GM18519 (cell line): ENCODE results near the gene ARAP1.

ENCODE experiments used
- ATAC-seq: cut with Tn5 transposase; IDR thresholded peaks from one replicate; pipeline ENCODE4 v1.9.1; 2021; ENCODE audit warnings: mild to moderate bottlenecking, moderate library complexity; ENCODE audit not compliant: unreplicated experiment, low FRiP score

ARAP1 gene

GRCh38 chr11:72688929-72689328 lies 63.3 kb downstream of the ARAP1 start:
- ATAC-seq = no peak

- no peak for ATAC-seq
These were observed 63.7 kb downstream of the ARAP1 start for GRCh38 chr11:72688486-72688885.

GRCh38 chr11:72687326-72687725 lies 64.9 kb downstream of the ARAP1 start:
- no peak for ATAC-seq

DNA sequence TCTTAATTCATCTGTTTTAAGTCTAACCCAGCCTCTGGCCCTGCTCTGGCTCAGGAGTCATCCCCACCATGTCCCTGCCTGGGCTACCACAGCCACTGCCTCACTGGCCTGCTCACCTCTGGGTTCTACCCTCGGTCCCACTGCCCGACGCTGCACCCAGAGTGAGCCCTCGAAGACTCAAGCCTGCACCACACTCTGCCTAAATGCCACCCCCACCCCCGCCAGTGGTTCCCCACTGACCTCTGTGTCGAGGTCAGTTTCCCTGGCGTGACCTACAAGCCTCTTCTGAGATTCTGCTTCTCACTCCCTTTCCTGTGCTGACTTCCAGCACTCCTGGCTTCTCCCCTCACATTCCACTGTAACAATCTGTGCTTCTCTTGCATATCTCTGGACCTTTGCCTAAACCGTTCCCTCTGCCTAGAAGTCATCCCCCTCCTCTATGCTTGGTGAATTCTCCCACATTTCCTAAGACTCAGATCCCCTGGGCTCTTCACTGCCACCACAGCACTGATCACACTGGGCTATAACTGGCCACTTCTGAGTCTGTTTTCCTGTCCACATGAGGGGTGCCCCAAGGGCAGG lies 65.5 kb downstream of the ARAP1 start:
- no peak for ATAC-seq

DNA sequence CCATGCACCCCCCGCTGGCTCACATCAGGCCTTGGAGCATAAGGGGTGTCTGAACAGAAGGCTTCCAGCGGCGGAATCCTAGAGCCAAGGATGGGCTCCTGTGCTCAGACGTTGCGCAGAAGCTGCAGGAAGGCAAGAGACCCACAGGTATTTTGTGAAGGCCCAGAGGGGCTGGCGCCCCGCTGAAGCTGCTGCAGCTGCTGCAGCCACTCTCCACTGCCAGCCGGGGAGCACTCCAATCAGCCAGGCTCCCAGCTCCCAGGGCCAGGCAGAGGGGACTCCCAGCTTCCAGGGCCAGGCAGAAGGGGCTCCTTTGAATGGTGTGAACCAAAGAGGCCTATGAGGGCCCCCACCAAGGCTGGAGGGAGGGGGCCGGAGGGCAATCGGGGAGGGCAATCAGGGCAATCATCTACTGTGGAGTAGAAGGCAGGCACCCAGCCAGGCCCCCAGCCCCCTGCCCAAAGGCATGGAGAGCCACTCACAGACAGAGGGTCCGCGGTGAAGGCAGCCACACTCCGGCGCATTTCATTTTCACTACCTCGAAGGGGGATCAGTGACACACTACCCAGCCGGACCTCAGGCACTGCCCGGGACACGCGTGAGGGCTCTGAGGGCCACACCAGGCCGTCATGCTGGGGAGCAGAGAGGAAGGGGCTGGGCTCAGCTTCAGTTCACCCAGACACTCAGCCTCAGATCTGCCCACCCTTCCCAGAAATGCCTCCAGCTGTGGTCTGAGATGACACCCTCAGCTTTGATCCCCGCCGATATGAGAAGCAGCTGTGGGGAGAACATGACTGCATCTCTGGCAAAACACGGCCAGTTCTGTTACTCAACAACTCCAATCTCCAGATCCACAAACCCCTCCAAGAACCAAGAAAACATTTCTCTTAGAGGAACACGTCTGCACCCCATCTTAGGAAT lies 66.4 kb downstream of the ARAP1 start:
- no peak for ATAC-seq

- ATAC-seq = no peak
These were observed 67.8 kb downstream of the ARAP1 start for GRCh38 chr11:72684236-72684912.

- ATAC-seq = no peak
These were observed 68.4 kb downstream of the ARAP1 start for GRCh38 chr11:72683782-72684200.

DNA sequence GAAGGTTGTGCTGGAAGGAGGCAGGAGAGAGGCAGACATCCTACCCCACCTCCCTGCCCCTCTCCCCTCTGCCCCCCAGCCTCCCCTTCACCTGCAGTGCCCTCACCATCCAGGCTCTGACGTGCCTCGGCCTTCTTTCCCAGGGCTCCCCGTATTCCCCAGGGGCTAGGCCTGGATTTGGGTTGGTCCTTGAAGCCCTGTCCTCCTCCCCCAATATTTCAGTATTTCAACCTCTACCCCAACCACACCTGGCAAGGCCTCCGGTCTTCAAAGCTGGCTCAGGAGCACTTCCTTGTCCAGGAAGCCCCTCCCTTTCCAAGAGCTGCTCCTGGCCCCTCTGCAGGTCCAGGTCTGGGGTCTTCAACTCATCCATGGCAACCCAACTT lies 69.4 kb downstream of the ARAP1 start:
- ATAC-seq = no peak

GRCh38 chr11:72682238-72682857 lies 69.9 kb downstream of the ARAP1 start:
- no peak for ATAC-seq

DNA sequence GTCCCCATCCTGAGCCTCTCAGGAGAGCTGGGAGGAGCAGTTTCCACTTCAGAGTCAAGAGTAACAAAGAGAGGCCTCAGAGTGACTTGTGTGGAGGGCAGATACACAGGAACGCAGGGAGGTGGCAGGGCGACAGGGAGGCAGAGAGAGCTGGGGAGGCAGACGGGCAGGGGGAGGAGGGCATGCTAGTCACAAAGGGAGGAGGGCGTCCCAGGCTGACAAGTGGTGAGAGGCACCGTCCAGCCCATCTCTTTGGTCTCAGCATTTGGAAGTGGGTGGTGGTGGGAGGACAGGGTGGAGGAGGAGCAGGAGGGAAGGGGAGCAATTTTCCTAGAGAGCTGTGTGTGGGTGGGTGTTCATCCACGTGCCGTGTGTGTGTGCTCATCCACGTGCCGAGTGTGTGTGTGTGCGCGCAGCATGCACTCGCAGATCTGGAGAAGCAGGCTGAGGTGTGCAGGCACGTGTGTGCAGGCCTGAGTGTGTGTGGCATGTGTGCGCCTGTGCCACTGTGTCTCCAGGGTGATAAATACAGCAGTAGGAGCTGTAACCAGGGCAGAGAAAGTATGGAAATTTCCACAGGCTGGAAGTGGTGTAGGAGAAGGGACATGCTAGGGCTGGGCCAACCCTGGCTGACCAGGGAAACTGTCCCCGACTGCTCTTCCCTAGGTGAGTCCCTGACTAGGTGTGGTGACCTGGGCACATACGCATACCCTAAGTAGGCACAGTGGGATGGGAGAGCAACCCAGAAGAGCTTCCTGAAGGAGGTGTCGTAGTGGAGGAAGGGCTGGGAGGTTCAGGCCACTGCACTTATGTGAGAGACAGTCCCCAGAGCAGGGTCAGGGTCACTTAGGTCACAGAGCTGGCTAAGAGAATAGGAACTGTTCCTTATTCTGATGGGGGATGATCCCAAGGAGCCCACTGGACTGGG lies 70.7 kb downstream of the ARAP1 start:
- ATAC-seq = no peak

DNA sequence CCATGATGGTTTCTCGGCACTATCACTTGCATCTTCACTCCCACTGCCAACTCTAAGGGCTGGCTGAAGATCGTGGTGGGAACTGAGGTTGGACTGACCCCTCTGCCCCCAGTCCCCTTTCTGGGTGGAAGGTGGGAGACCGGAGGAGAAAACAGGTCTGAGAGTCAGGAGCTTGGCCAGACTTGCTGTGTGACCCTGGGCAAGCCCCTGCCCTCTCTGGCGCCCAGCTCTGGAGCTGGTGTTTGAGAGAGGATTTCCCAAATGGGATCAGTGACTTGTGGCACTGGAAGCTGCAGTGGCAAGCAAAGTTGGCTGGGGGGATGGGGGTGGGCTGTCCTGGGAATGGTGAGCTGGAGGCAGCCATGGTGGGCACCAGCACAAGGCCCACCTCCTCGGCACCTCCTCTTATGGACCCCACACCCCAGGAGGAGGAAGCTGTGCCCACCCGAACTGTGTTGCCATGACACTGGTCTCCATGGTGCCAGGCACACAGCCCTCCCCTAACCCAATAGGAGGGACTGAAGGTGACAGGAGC lies 71.5 kb downstream of the ARAP1 start:
- ATAC-seq = no peak

- no peak for ATAC-seq
These were observed 72.3 kb downstream of the ARAP1 start for GRCh38 chr11:72679869-72680268.

DNA sequence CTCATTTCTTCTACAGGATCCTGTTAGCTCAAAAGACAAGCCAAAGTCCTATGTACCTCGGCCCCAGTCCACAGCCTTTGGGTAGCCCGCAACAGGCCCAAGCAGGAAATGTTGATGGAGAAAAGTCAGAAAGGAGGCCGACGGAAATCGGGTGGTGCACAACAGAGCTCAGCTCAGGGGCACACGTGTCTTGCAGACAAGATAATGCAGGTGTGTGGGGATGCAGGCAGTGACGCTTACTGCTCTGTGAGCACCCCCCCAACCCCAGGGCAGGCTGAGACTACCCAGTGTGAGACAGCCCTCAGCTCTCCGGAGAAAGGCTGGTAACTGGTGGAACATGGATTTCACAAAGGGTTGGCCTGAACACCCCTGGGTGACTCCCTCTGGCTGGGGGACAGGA lies 73.7 kb downstream of the ARAP1 start:
- no peak for ATAC-seq

DNA sequence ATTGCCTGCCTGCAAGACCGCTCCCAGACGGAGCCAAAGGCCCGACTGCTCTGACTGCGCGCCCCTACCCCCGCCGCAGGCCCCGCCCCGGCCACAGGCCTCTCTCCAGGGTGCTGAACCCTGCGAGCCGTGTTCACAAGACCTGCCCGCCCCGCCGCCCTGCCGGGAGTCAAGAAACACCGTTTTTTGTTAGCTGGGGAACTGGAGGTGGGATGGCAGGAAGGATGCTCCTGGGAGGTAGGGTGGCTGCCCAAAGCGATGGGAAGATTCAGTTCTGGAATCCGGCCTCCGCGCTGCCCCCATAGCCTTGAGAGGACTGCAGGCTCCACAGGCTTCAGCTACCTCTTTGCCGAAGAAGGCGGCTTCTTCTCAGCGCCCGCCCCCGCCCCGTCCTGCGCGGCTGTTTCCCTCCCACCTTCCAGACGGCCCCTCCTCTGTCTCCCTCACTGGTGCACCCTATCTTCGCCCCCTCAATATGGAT lies 75.3 kb downstream of the ARAP1 start:
- ATAC-seq = no peak

- ATAC-seq = no peak
These were observed 77.0 kb downstream of the ARAP1 start for GRCh38 chr11:72675221-72675620.

GRCh38 chr11:72673943-72674828 lies 78.0 kb downstream of the ARAP1 start, which contains the start of gene PDE2A:
PDE2A (minus strand) TSS chr11:72674422; CDS start chr11:72674207, 215 bp downstream.
- ATAC-seq = no peak

- ATAC-seq = no peak
These were observed 78.8 kb downstream of the ARAP1 start for GRCh38 chr11:72673284-72673942.
